Thyroid gland (tissue), 4 donors: Measurements from ENCODE around the gene KCTD5. TPM values are rescaled to one million over a fixed set of nuclear protein-coding genes. Genes with fewer than 3 reads are reported as not detected.

ENCODE experiments used
- DNase-seq, 2 donors: peaks; one replicate each; pipeline ENCODE4 v3.0.0-alpha.2; 2019
- H3K27ac ChIP-seq, 3 donors: fragments of 200-600 bp; sonication (generic); 1 replicate in 2 of 3; 2 replicates in 1 of 3; pipeline ENCODE4 v1.5.1; 2016 to 2019; ENCODE audit warnings: mild to moderate bottlenecking in 1 of 3, moderate library complexity in 1 of 3
- H3K27me3 ChIP-seq: fragments of 200-600 bp; sonication (generic); one replicate; pipeline ENCODE4 v1.5.1; 2019
- H3K36me3 ChIP-seq, 2 donors: fragments of 200-600 bp; sonication (generic); one replicate each; pipeline ENCODE4 v1.5.1; 2016 to 2019
- H3K4me1 ChIP-seq, 2 donors: fragments of 200-600 bp; sonication (generic); one replicate each; pipeline ENCODE4 v1.5.1; 2017 to 2019
- H3K4me3 ChIP-seq, 3 donors: fragments of 200-600 bp; sonication (generic); replicated peaks in 1 of 3; 1 replicate in 2 of 3; 2 replicates in 1 of 3; pipeline ENCODE4 v1.5.1; 2016; ENCODE audit warnings: mild to moderate bottlenecking in 1 of 3
- H3K9me3 ChIP-seq: fragments of 200-600 bp; sonication (generic); one replicate; pipeline ENCODE4 v1.5.1; 2017
- CTCF ChIP-seq, 6 experiments: fragments of 200-600 bp in 3 of 6; fragments of 450-650 bp in 3 of 6; sonication (generic) in 3 of 6; IDR thresholded peaks; one replicate each; pipeline ENCODE4 v1.5.1; 2016 to 2019; ENCODE audit warnings: antibody characterized with exemption in 6 of 6, mild to moderate bottlenecking in 2 of 6, inconsistent platforms in 1 of 6, moderate library complexity in 1 of 6
- POLR2A ChIP-seq, 2 donors: fragments of 450-650 bp; IDR thresholded peaks; one replicate each; pipeline ENCODE4 v1.6.1; 2017; ENCODE audit warnings: antibody characterized with exemption in 2 of 2, mild to moderate bottlenecking in 2 of 2, moderate library complexity in 1 of 2
- WGBS, 2 donors: methylation state at CpG; one replicate each; pipeline ENCODE4 v1.1.5; 2017; 5-methylcytosine and 5-hydroxymethylcytosine counted together
- intact Hi-C: fragments of 100-400 bp; cut with DNase I; formaldehyde crosslinking; loops from one replicate; pipeline ENCODE4 v1.15.1; 2023
- total RNA-seq, 4 donors: library from RNA; depleted of rRNA; stranded (reverse); fragments of >200 nt; gene quantifications; one replicate each; pipeline ENCODE4 v1.2.3, GENCODE V29; 2016

Gene KCTD5
- total RNA-seq, 4 donors from 2014 or later = 8.6 to 23.3 (median 15.1) TPM

- peaks cover 9 to 22% of the 10 kb centered on the region in 2 donors for H3K4me1 ChIP-seq
- WGBS, 2 donors = 95 to 96% methylated on average over 19 to 20 of the region's 22 CpGs
- peaks cover 26 to 29% of the 10 kb centered on the region in 2 donors for H3K36me3 ChIP-seq
These were observed 24.4 kb downstream of the KCTD5 start for GRCh38 chr16:2706611-2707311.

GRCh38 chr16:2707368-2708289 is 25.3 kb downstream of the KCTD5 start:
- no peaks in the 10 kb centered on the region for H3K9me3 ChIP-seq
- no peaks in the 10 kb centered on the region for H3K27me3 ChIP-seq
- intact Hi-C loops = no loop called here
- peaks cover 18 to 21% of the 10 kb centered on the region in 2 donors for H3K36me3 ChIP-seq
- TF ChIP-seq POLR2A (IDR thresholded peaks at IDR 0.05) (no peak), CTCF (IDR thresholded peaks at IDR 0.05) (no peak)
- H3K4me1 ChIP-seq = peaks cover 9 to 20% of the 10 kb centered on the region in 2 donors
- no peak overlapping the region for H3K4me3 ChIP-seq
- no peak for DNase-seq
- H3K27ac ChIP-seq = no peak overlapping the region
- WGBS, 2 donors = 94 to 95% methylated on average over 40 to 51 of the region's 51 CpGs

More at GRCh38 chr16:2706611-2707311, 24.4 kb downstream of the KCTD5 start:
- no peak overlapping the region for H3K4me3 ChIP-seq
- no peaks in the 10 kb centered on the region for H3K9me3 ChIP-seq
- TF ChIP-seq CTCF (IDR thresholded peaks at IDR 0.05) (no peak), POLR2A (IDR thresholded peaks at IDR 0.05) (no peak)
- no peak overlapping the region for H3K27ac ChIP-seq
- intact Hi-C loops = no loop called here
- DNase-seq = no peak
- no peaks in the 10 kb centered on the region for H3K27me3 ChIP-seq

GRCh38 chr16:2708290-2708639 is 25.9 kb downstream of the KCTD5 start:
- H3K27me3 ChIP-seq = no peaks in the 10 kb centered on the region
- peaks cover 16 to 18% of the 10 kb centered on the region in 2 donors for H3K36me3 ChIP-seq
- intact Hi-C loops = no loop called here
- H3K4me3 ChIP-seq = no peak overlapping the region
- H3K9me3 ChIP-seq = no peaks in the 10 kb centered on the region
- H3K27ac ChIP-seq = no peak overlapping the region
- peaks cover 9 to 16% of the 10 kb centered on the region in 2 donors for H3K4me1 ChIP-seq
- no peak for TF ChIP-seq CTCF (IDR thresholded peaks at IDR 0.05)
- TF ChIP-seq POLR2A (IDR thresholded peaks at IDR 0.05) = no peak
- no peak for DNase-seq
- 91 to 97% methylated on average over 14 of the region's 14 CpGs for WGBS, 2 donors

GRCh38 chr16:2708955-2709587 is 26.7 kb downstream of the KCTD5 start:
- no peak for DNase-seq
- 95 to 97% methylated on average over 21 to 22 of the region's 22 CpGs for WGBS, 2 donors
- Histone ChIP-seq H3K36me3 (peaks cover 16 to 18% of the 10 kb centered on the region in 2 donors), H3K4me1 (peaks cover 3 to 9% of the 10 kb centered on the region in 2 donors), H3K4me3 (no peak overlapping the region), H3K27ac (no peak overlapping the region), H3K27me3 (no peaks in the 10 kb centered on the region), H3K9me3 (no peaks in the 10 kb centered on the region)
- TF ChIP-seq CTCF (IDR thresholded peaks at IDR 0.05) (no peak), POLR2A (IDR thresholded peaks at IDR 0.05) (no peak)
- intact Hi-C loops = no loop called here
